SIG-M5 (cell line): ENCODE data around the gene GTF2F2.

Experiments
- DNase-seq: peaks from one replicate; lab custom pipeline; 2025; lab: John Stamatoyannopoulos, UW

The GTF2F2 gene

GRCh38 chr13:45333251-45333976 lies 213.1 kb downstream of the GTF2F2 start:
- DNase-seq, result no peak
